Activated T-cell treated with anti-CD3 and anti-CD28 coated beads, Interleukin-2, amount 50 U/mL, for 72 hours (primary cell): ENCODE data around the gene SETD7. TPM values are rescaled to one million over a fixed set of nuclear protein-coding genes. Genes with fewer than 3 reads are reported as not detected.

Experiments used
- ATAC-seq, 2 donors: fragments of 150-1000 bp; cut with Tn5 transposase; replicated peaks in 1 of 2; 2 replicates each; pipeline ENCODE4 v1.10.0; 2021; ENCODE audit warnings: moderate library complexity in 2 of 2, mild to moderate bottlenecking in 1 of 2
- DNase-seq, 2 donors: peaks; one replicate each; pipeline ENCODE4 v3.0.0; 2021 to 2022; ENCODE audit warnings: mixed read lengths in 1 of 2
- H3K27ac Mint-ChIP-seq: one replicate; pipeline ENCODE4 v1.8.0; 2022; ENCODE audit warnings: mild to moderate bottlenecking, moderate library complexity, mixed read lengths
- H3K27me3 Mint-ChIP-seq: one replicate; pipeline ENCODE4 v1.8.0; 2022; ENCODE audit warnings: low read depth, mixed read lengths
- H3K36me3 Mint-ChIP-seq, 2 donors: one replicate each; pipeline ENCODE4 v1.8.0; 2022; ENCODE audit warnings: mixed read lengths in 2 of 2, mild to moderate bottlenecking in 1 of 2; ENCODE audit not compliant: insufficient read depth in 2 of 2
- H3K4me1 Mint-ChIP-seq: one replicate; pipeline ENCODE4 v1.8.0; 2022; ENCODE audit warnings: low read depth, mixed read lengths
- H3K4me3 Mint-ChIP-seq, 2 donors: one replicate each; pipeline ENCODE4 v1.8.0; 2022; ENCODE audit warnings: mild to moderate bottlenecking in 2 of 2, mixed read lengths in 2 of 2, moderate library complexity in 2 of 2
- H3K9me3 Mint-ChIP-seq, 2 donors: one replicate each; pipeline ENCODE4 v1.8.0; 2022; ENCODE audit warnings: mixed read lengths in 2 of 2
- total RNA-seq, 2 donors: library from RNA; stranded (reverse); gene quantifications; one replicate each; pipeline ENCODE4 v1.2.3, GENCODE V29; 2022

The SETD7 gene
- total RNA-seq, 2 donors from 2014 or later, result 19.8 to 20.8 TPM

- Mint-ChIP-seq H3K4me1 (peaks cover 51% of the 10 kb centered on the region), H3K36me3 (peaks cover 9 to 10% of the 10 kb centered on the region in 2 donors), H3K27ac (no peak overlapping the region), H3K4me3 (peak overlapping the region; percentile 94 to 98), H3K9me3 (no peaks in the 10 kb centered on the region), H3K27me3 (peaks cover 4% of the 10 kb centered on the region)
- DNase-seq (no peak), ATAC-seq (no peak)
Measured at GRCh38 chr4:139553751-139554641, 2.0 kb downstream of the SETD7 start.

GRCh38 chr4:139552517-139553307, 3.3 kb downstream of the SETD7 start:
- ATAC-seq (no peak), DNase-seq (no peak)
- H3K36me3 Mint-ChIP-seq, result peaks cover 9 to 10% of the 10 kb centered on the region in 2 donors
- peak overlapping the region; percentile 75 for H3K27ac Mint-ChIP-seq
- H3K9me3 Mint-ChIP-seq, result no peaks in the 10 kb centered on the region
- H3K27me3 Mint-ChIP-seq, result no peaks in the 10 kb centered on the region
- H3K4me3 Mint-ChIP-seq, result peak overlapping the region in 1 of 2 donors; percentile 14
- peaks cover 38% of the 10 kb centered on the region for H3K4me1 Mint-ChIP-seq

- no peak overlapping the region for H3K27ac Mint-ChIP-seq
- ATAC-seq (no peak), DNase-seq (no peak)
- H3K9me3 Mint-ChIP-seq, result no peaks in the 10 kb centered on the region
- H3K4me1 Mint-ChIP-seq, result peaks cover 28% of the 10 kb centered on the region
- no peak overlapping the region for H3K4me3 Mint-ChIP-seq
- no peaks in the 10 kb centered on the region for H3K27me3 Mint-ChIP-seq
- H3K36me3 Mint-ChIP-seq, result peaks cover 3 to 10% of the 10 kb centered on the region in 2 donors
Measured at GRCh38 chr4:139550724-139551429, 5.1 kb downstream of the SETD7 start.

GRCh38 chr4:139547979-139548378, 8.0 kb downstream of the SETD7 start:
- Mint-ChIP-seq H3K4me1 (peaks cover 15% of the 10 kb centered on the region), H3K4me3 (no peak overlapping the region), H3K27me3 (no peaks in the 10 kb centered on the region), H3K36me3 (peaks cover 0 to 11% of the 10 kb centered on the region in 2 donors), H3K27ac (no peak overlapping the region), H3K9me3 (no peaks in the 10 kb centered on the region)
- no peak for DNase-seq
- ATAC-seq, result no peak

- DNase-seq (no peak), ATAC-seq (no peak)
- no peak overlapping the region for H3K27ac Mint-ChIP-seq
- no peaks in the 10 kb centered on the region for H3K4me1 Mint-ChIP-seq
- H3K27me3 Mint-ChIP-seq, result no peaks in the 10 kb centered on the region
- H3K9me3 Mint-ChIP-seq, result no peaks in the 10 kb centered on the region
- H3K4me3 Mint-ChIP-seq, result no peak overlapping the region
- peaks cover 0 to 17% of the 10 kb centered on the region in 2 donors for H3K36me3 Mint-ChIP-seq
Measured at GRCh38 chr4:139540632-139541031, 15.4 kb downstream of the SETD7 start.

GRCh38 chr4:139540161-139540560, 15.9 kb downstream of the SETD7 start:
- ATAC-seq (no peak), DNase-seq (no peak)
- H3K27ac Mint-ChIP-seq, result no peak overlapping the region

GRCh38 chr4:139537292-139537691, 18.7 kb downstream of the SETD7 start:
- H3K9me3 Mint-ChIP-seq, result no peaks in the 10 kb centered on the region
- no peak for DNase-seq
- H3K4me1 Mint-ChIP-seq, result no peaks in the 10 kb centered on the region

More at GRCh38 chr4:139540161-139540560, 15.9 kb downstream of the SETD7 start:
- Mint-ChIP-seq H3K27me3 (no peaks in the 10 kb centered on the region), H3K9me3 (no peaks in the 10 kb centered on the region), H3K36me3 (peaks cover 0 to 17% of the 10 kb centered on the region in 2 donors), H3K4me1 (no peaks in the 10 kb centered on the region), H3K4me3 (no peak overlapping the region)

GRCh38 chr4:139535871-139536234, 20.2 kb downstream of the SETD7 start:
- H3K9me3 Mint-ChIP-seq, result no peaks in the 10 kb centered on the region
- DNase-seq (no peak), ATAC-seq (no peak)
- no peak overlapping the region for H3K4me3 Mint-ChIP-seq
- H3K27ac Mint-ChIP-seq, result no peak overlapping the region
- no peaks in the 10 kb centered on the region for H3K27me3 Mint-ChIP-seq
- no peaks in the 10 kb centered on the region for H3K4me1 Mint-ChIP-seq
- peaks cover 4 to 5% of the 10 kb centered on the region in 2 donors for H3K36me3 Mint-ChIP-seq

More at GRCh38 chr4:139537292-139537691, 18.7 kb downstream of the SETD7 start:
- Mint-ChIP-seq H3K36me3 (peaks cover 4 to 14% of the 10 kb centered on the region in 2 donors), H3K4me3 (no peak overlapping the region), H3K27me3 (no peaks in the 10 kb centered on the region), H3K27ac (no peak overlapping the region)
- no peak for ATAC-seq

GRCh38 chr4:139535228-139535870, 20.7 kb downstream of the SETD7 start:
- Mint-ChIP-seq H3K27ac (no peak overlapping the region), H3K4me1 (no peaks in the 10 kb centered on the region), H3K9me3 (no peaks in the 10 kb centered on the region)

GRCh38 chr4:139534287-139534950, 21.6 kb downstream of the SETD7 start:
- H3K4me3 Mint-ChIP-seq, result no peak overlapping the region
- no peaks in the 10 kb centered on the region for H3K4me1 Mint-ChIP-seq
- ATAC-seq (no peak), DNase-seq (no peak)
- H3K36me3 Mint-ChIP-seq, result peaks cover 3 to 4% of the 10 kb centered on the region in 2 donors
- H3K9me3 Mint-ChIP-seq, result no peaks in the 10 kb centered on the region
- H3K27ac Mint-ChIP-seq, result no peak overlapping the region
- H3K27me3 Mint-ChIP-seq, result no peaks in the 10 kb centered on the region

More at GRCh38 chr4:139535228-139535870, 20.7 kb downstream of the SETD7 start:
- no peaks in the 10 kb centered on the region for H3K27me3 Mint-ChIP-seq
- ATAC-seq (no peak), DNase-seq (no peak)
- no peak overlapping the region for H3K4me3 Mint-ChIP-seq
- peaks cover 4 to 5% of the 10 kb centered on the region in 2 donors for H3K36me3 Mint-ChIP-seq

- no peaks in the 10 kb centered on the region for H3K9me3 Mint-ChIP-seq
- peaks cover 3 to 4% of the 10 kb centered on the region in 2 donors for H3K36me3 Mint-ChIP-seq
- H3K4me1 Mint-ChIP-seq, result no peaks in the 10 kb centered on the region
- H3K27ac Mint-ChIP-seq, result no peak overlapping the region
- no peak for ATAC-seq
- no peaks in the 10 kb centered on the region for H3K27me3 Mint-ChIP-seq
- DNase-seq, result no peak
- no peak overlapping the region for H3K4me3 Mint-ChIP-seq
Measured at GRCh38 chr4:139533511-139533910, 22.5 kb downstream of the SETD7 start.

- no peaks in the 10 kb centered on the region for H3K27me3 Mint-ChIP-seq
- no peaks in the 10 kb centered on the region for H3K9me3 Mint-ChIP-seq
- DNase-seq (no peak), ATAC-seq (no peak)
- no peak overlapping the region for H3K27ac Mint-ChIP-seq
- H3K4me1 Mint-ChIP-seq, result no peaks in the 10 kb centered on the region
- H3K4me3 Mint-ChIP-seq, result no peak overlapping the region
- H3K36me3 Mint-ChIP-seq, result peaks cover 5 to 6% of the 10 kb centered on the region in 2 donors
Measured at GRCh38 chr4:139532947-139533346, 23.1 kb downstream of the SETD7 start.
